Testis (tissue), 2 donors: Measurements from ENCODE around the gene EXOC8.

Experiments used
- POLR2A ChIP-seq: fragments of 450-650 bp; IDR thresholded peaks from one replicate; pipeline ENCODE4 v1.6.1; 2017; ENCODE audit warnings: antibody characterized with exemption, mild to moderate bottlenecking, moderate library complexity
- TF ChIP-seq, protein P1 (sequence below), 3 experiments: fragments of 450-650 bp in 2 of 3; fragments of 200-600 bp in 1 of 3; sonication (generic) in 1 of 3; IDR thresholded peaks; one replicate each; pipeline ENCODE4 v1.5.1; 2016 to 2019; ENCODE audit warnings: antibody characterized with exemption in 3 of 3, mild to moderate bottlenecking in 2 of 3, moderate library complexity in 1 of 3

GRCh38 chr1:231332761-231333160, 4.9 kb downstream of the EXOC8 start:
- TF ChIP-seq, protein P1, sequence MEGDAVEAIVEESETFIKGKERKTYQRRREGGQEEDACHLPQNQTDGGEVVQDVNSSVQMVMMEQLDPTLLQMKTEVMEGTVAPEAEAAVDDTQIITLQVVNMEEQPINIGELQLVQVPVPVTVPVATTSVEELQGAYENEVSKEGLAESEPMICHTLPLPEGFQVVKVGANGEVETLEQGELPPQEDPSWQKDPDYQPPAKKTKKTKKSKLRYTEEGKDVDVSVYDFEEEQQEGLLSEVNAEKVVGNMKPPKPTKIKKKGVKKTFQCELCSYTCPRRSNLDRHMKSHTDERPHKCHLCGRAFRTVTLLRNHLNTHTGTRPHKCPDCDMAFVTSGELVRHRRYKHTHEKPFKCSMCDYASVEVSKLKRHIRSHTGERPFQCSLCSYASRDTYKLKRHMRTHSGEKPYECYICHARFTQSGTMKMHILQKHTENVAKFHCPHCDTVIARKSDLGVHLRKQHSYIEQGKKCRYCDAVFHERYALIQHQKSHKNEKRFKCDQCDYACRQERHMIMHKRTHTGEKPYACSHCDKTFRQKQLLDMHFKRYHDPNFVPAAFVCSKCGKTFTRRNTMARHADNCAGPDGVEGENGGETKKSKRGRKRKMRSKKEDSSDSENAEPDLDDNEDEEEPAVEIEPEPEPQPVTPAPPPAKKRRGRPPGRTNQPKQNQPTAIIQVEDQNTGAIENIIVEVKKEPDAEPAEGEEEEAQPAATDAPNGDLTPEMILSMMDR (IDR thresholded peaks at IDR 0.05), result no peak
- TF ChIP-seq POLR2A, result no peak
